Bronchial epithelial cell (primary cell): ENCODE data around the gene UPB1. TPM values are rescaled to one million over a fixed set of nuclear protein-coding genes. Genes with fewer than 3 reads are reported as not detected.

ENCODE experiments used
- DNase-seq: peaks from one replicate; pipeline ENCODE4 v3.0.0-alpha.2; 2010; ENCODE audit warnings: low read depth
- FAIRE-seq: peaks from 2 replicates; lab custom pipeline; 2011; peaks lifted over from hg19 to GRCh38; lab: Jason Lieb, UNC
- H3K27me3 ChIP-seq: 2 replicates; pipeline ENCODE4 v1.5.1; 2011; ENCODE audit warnings: low read length; ENCODE audit not compliant: control insufficient read depth, insufficient read depth
- H3K36me3 ChIP-seq: 2 replicates; pipeline ENCODE4 v1.5.1; 2011; ENCODE audit warnings: low read length; ENCODE audit not compliant: control insufficient read depth, insufficient read depth
- H3K4me3 ChIP-seq: 2 replicates; pipeline ENCODE4 v1.5.1; 2011; ENCODE audit warnings: mild to moderate bottlenecking, low read depth, low read length, control low read depth
- total RNA-seq: library from RNA; depleted of rRNA; stranded (reverse); fragments of >200 nt; gene quantifications from 2 replicates; pipeline ENCODE4 v1.2.1, GENCODE V29; 2014
- TF ChIP-seq, protein P1 (sequence below): IDR thresholded peaks from 2 replicates; pipeline ENCODE4 v1.5.1; 2011; ENCODE audit warnings: mild to moderate bottlenecking, moderate library complexity, low read length, control low read depth, inconsistent platforms; ENCODE audit not compliant: insufficient read depth, severe bottlenecking

Gene UPB1
- total RNA-seq, 1 donor from 2014 or later: not detected

DNA sequence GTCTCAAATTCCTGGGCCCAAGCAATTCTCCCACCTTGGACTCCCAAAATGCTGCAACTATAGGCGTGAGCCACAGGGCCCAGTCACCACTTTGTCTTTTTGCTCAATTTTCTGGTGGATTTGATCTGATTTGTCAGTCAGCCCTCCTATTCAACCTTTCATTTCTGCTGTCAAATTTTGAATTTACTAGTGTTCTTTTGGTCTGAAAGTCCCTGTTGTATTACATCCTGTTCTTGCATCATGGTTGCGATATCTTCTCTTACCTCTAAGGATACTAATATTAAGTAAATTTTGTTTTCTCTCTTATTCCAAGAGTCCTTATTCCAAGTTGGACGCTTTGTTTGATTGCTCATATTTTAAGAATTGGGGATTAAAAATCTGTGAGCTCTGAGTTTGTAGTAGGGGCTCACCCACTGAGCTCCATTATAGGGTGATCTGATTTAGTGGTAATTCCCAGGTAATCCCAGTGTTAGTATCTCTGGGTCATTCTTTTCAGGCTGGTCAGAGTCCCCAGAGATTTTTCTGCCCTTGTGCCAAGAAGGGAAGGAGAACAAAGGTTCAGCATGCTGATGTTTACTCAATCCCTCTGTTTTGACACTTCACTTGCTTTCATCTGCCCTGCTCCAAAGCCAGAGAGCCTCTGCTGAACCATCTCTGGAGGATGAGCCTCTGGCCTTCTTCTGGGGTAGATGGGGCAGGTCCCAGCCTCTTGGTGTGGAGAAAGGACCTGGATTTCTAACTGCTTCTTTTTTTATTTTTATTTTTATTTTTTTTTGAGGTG is 10.0 kb downstream of the UPB1 start:
- Histone ChIP-seq H3K4me3 (no peak overlapping the region), H3K27me3 (no peaks in the 10 kb centered on the region), H3K36me3 (no peaks in the 10 kb centered on the region)
- no peak for DNase-seq
- TF ChIP-seq, protein P1, sequence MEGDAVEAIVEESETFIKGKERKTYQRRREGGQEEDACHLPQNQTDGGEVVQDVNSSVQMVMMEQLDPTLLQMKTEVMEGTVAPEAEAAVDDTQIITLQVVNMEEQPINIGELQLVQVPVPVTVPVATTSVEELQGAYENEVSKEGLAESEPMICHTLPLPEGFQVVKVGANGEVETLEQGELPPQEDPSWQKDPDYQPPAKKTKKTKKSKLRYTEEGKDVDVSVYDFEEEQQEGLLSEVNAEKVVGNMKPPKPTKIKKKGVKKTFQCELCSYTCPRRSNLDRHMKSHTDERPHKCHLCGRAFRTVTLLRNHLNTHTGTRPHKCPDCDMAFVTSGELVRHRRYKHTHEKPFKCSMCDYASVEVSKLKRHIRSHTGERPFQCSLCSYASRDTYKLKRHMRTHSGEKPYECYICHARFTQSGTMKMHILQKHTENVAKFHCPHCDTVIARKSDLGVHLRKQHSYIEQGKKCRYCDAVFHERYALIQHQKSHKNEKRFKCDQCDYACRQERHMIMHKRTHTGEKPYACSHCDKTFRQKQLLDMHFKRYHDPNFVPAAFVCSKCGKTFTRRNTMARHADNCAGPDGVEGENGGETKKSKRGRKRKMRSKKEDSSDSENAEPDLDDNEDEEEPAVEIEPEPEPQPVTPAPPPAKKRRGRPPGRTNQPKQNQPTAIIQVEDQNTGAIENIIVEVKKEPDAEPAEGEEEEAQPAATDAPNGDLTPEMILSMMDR: no peak
- FAIRE-seq: no peak

DNA sequence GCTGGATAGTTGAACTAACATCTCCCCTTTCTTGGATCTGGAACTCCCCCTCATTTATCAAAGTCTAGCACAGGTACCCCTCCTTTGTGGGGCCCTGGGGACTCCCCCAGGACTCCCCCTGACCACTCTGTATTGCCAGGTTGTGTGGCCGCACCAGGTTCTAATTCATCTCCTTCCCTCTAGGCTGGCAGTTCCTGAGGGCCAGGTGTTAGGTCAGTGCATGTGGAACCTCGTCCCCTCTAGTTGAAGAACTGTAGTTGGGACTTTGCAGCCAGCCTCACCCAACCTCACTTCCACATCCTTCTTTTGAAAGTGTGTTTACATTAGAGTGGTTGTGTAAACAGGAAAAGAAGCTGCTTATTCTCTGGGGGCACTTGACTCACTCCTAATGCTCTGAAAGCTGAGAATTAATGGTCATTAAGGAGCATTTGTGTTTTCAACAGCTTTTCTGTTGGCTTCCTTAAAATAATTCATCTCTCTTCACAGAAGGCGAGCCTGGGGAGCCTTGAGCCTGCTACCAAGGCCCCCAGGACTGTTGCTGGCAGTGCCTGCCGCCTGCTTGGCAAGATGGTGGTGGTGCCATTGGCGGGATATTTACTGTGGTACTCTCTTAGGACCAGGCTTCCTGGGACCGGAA is 11.8 kb downstream of the UPB1 start:
- TF ChIP-seq, protein P1: no peak
- DNase-seq (peak; percentile 66), FAIRE-seq (no peak)
- H3K36me3 ChIP-seq: no peaks in the 10 kb centered on the region
- H3K4me3 ChIP-seq: no peak overlapping the region
- H3K27me3 ChIP-seq: no peaks in the 10 kb centered on the region

DNA sequence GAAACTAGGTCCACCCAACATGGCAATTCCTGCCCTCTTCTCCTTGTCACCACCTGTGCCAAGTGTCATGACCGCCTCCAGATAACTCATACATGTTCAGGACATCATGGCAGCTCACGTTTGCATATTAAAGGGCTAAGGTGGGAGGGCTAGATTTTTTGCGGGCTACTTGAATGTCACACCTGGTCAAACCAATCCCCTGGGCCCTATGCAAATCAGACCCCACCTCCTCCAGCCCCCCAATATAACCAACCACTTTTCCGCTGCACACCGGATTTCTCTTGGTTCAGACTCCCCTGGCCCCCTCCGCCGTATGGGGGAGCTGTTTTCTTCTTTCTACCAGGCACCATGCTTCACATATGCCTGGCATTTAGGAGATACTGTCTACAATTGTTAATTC is 12.6 kb downstream of the UPB1 start:
- FAIRE-seq (no peak), DNase-seq (no peak)
- Histone ChIP-seq H3K4me3 (no peak overlapping the region), H3K27me3 (peaks cover 2% of the 10 kb centered on the region), H3K36me3 (no peaks in the 10 kb centered on the region)
- TF ChIP-seq, protein P1: no peak

DNA sequence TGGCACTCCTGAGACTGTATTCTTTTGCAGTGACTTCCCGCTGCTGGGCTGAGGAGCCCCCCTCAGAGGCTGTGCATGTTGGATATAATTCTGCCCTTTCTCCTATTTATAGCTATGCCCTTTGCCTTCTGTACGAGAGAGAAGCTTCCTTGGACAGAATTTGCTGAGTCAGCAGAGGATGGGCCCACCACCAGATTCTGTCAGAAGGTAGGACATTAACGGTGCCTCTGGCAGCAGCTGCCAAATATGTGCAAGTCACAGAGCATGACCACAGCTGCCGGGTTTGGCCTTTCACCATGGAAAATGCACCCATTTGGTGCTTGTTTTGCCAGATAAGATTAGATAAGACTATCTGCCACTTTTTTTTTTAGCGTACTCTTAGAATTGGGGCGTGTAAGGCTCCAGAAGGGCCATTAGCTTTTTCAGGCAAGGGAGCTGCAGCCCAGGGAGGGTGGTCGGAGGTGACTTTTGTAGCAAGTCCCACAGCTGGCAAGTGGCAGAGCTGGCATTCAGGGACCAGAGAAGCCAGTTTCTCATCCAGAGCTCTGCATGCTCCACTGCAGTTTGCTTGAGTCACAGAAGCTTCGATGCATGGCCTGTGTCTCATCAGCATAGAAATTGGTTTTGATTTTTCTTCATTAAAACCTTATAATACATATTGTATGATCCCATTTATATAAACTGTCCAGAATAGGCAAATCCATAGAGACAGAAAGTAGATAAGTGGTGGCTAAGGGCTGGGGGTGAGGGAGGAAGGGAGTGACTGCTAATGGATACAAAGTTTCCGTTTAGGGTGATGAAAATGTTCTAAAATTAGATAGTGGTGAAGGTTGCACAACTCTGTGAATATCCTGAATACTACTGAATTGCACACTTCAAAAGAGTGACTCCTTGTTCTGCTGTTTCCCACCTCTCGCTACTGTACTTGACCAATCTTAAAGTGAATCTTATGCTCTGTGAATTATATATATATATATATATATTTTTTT is 15.8 kb downstream of the UPB1 start:
- Histone ChIP-seq H3K4me3 (no peak overlapping the region), H3K36me3 (no peaks in the 10 kb centered on the region), H3K27me3 (peaks cover 8% of the 10 kb centered on the region)
- TF ChIP-seq, protein P1: no peak
- DNase-seq (peak; percentile 29), FAIRE-seq (no peak)

DNA sequence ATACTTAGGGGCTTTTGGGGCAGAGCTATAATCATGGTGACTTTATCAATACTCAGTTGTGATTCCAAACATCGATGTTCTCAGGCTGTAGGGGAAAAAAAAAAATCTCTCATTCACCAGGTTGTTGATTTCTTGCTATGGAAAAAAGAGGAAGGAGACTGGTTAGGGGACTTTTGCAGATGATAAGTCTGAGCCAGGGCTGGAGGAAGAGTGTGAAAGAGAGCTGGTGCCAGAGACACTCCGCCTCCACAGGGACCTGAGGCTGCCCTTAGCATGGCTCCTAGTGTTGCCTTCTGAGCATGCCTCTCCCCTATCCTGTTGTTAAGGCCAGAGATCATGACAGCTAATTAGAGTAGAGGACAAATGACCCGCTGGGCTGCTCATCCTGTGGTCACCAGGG is 16.9 kb downstream of the UPB1 start:
- Histone ChIP-seq H3K4me3 (no peak overlapping the region), H3K36me3 (no peaks in the 10 kb centered on the region), H3K27me3 (peaks cover 8% of the 10 kb centered on the region)
- TF ChIP-seq, protein P1: no peak
- FAIRE-seq (no peak), DNase-seq (no peak)
